Endothelial cell of umbilical vein (primary cell): ENCODE data around the gene PIP4K2C. TPM values are rescaled to one million over a fixed set of nuclear protein-coding genes. Genes with fewer than 3 reads are reported as not detected.

Experiments
- BruUV-seq: library from RNA; stranded (reverse); fragments of 400-500 nt; replicated peaks from 2 replicates; lab custom pipeline; 2021; lab: Mats Ljungman, UMichigan
- CTCF ChIA-PET: fragments of 300-600, 350-600 bp; sonication (Branson Sonifier 250); formaldehyde crosslinking; loops from one replicate; lab custom pipeline; 2021; ENCODE audit warnings: antibody characterized with exemption, inconsistent platforms; lab: Charles Lee
- POLR2A ChIA-PET: fragments of 300-600, 350-600 bp; sonication (Branson Sonifier 250); formaldehyde crosslinking; loops from one replicate; lab custom pipeline; 2021; ENCODE audit warnings: antibody characterized with exemption, inconsistent platforms; lab: Charles Lee
- DNase-seq: peaks from one replicate; pipeline ENCODE4 v3.0.0-alpha.2; 2011; ENCODE audit warnings: low read depth, low spot score
- FAIRE-seq: peaks from 2 replicates; lab custom pipeline; 2011; peaks lifted over from hg19 to GRCh38; lab: Jason Lieb, UNC
- H2AFZ ChIP-seq: 2 replicates; pipeline ENCODE4 v1.6.0; 2012; ENCODE audit warnings: low read depth, low read length, control low read depth, inconsistent platforms
- H3K27ac ChIP-seq: 2 replicates; pipeline ENCODE4 v1.5.1; 2011; ENCODE audit warnings: low read depth, mild to moderate bottlenecking, control low read depth, low read length, moderate library complexity; ENCODE audit not compliant: insufficient read depth
- H3K27me3 ChIP-seq, 2 experiments: 2 replicates each; pipeline versions ENCODE4 v1.6.0 to v1.6.1; 2011; ENCODE audit warnings: low read length in 2 of 2, mixed read lengths in 1 of 2; ENCODE audit not compliant: control insufficient read depth in 2 of 2, insufficient read depth in 2 of 2
- H3K36me3 ChIP-seq, 2 experiments: 2 replicates in 1 of 2; 3 replicates in 1 of 2; pipeline ENCODE4 v1.5.1; 2011; ENCODE audit warnings: low read length in 2 of 2, mild to moderate bottlenecking in 1 of 2, moderate library complexity in 1 of 2; ENCODE audit not compliant: control insufficient read depth in 2 of 2, insufficient read depth in 2 of 2; ENCODE audit errors: extremely low read depth in 1 of 2
- H3K4me1 ChIP-seq: 3 replicates; pipeline ENCODE4 v1.5.1; 2011; ENCODE audit warnings: mild to moderate bottlenecking, low read length; ENCODE audit not compliant: control insufficient read depth, insufficient read depth; ENCODE audit errors: extremely low read depth
- H3K4me2 ChIP-seq: 2 replicates; pipeline ENCODE4 v1.6.1; 2011; ENCODE audit warnings: low read length, control low read depth, mixed read lengths; ENCODE audit not compliant: insufficient read depth
- H3K4me3 ChIP-seq, 3 experiments: fragments of 200-600 bp in 1 of 3; sonication (generic), shearing (Covaris generic) in 1 of 3; replicated peaks in 1 of 3; 2 replicates each; pipeline ENCODE4 v1.5.1; 2011 to 2016; ENCODE audit warnings: control low read depth in 3 of 3, low read length in 3 of 3, mild to moderate bottlenecking in 2 of 3, inconsistent platforms in 1 of 3, low read depth in 1 of 3, moderate library complexity in 1 of 3; ENCODE audit not compliant: insufficient read depth in 1 of 3
- H3K79me2 ChIP-seq: 2 replicates; pipeline ENCODE4 v1.6.0; 2012; ENCODE audit warnings: low read length, inconsistent platforms; ENCODE audit not compliant: control insufficient read depth, insufficient read depth
- H3K9ac ChIP-seq: replicated peaks from 2 replicates; pipeline ENCODE3; 2011; ENCODE audit warnings: low read length, control low read depth; ENCODE audit not compliant: insufficient read depth; ENCODE audit errors: extremely low read depth
- H3K9me1 ChIP-seq: replicated peaks from 3 replicates; pipeline ENCODE4 v1.6.0; 2011; ENCODE audit warnings: mild to moderate bottlenecking, low read length; ENCODE audit not compliant: control insufficient read depth, insufficient read depth; ENCODE audit errors: extremely low read depth
- H3K9me3 ChIP-seq: replicated peaks from 2 replicates; pipeline ENCODE4 v1.5.1; 2012; ENCODE audit warnings: low read length, inconsistent platforms; ENCODE audit not compliant: control insufficient read depth, insufficient read depth
- H4K20me1 ChIP-seq: replicated peaks from 2 replicates; pipeline ENCODE3; 2011; ENCODE audit warnings: mild to moderate bottlenecking, low read length; ENCODE audit not compliant: control insufficient read depth, insufficient read depth; ENCODE audit errors: extremely low read depth
- EZH2 ChIP-seq: IDR thresholded peaks from 2 replicates; pipeline ENCODE4 v1.6.1; 2012; ENCODE audit warnings: borderline replicate concordance, low read depth, mild to moderate bottlenecking, moderate library complexity, low read length, inconsistent platforms; ENCODE audit not compliant: severe bottlenecking
- FOS ChIP-seq: IDR thresholded peaks from 2 replicates; pipeline ENCODE4 v1.6.1; 2011; ENCODE audit warnings: mild to moderate bottlenecking, low read length, moderate library complexity, borderline replicate concordance; ENCODE audit not compliant: insufficient read depth
- GATA2 ChIP-seq: IDR thresholded peaks from 2 replicates; pipeline ENCODE4 v1.7.0; 2011; ENCODE audit warnings: low read depth, mild to moderate bottlenecking, moderate library complexity, mixed read lengths, low read length; ENCODE audit not compliant: insufficient read length, insufficient read depth
- JUN ChIP-seq: IDR thresholded peaks from 2 replicates; pipeline ENCODE4 v1.6.1; 2011; ENCODE audit warnings: borderline replicate concordance, low read depth; ENCODE audit not compliant: insufficient read length, insufficient read depth
- MYC ChIP-seq: IDR thresholded peaks from one replicate; pipeline ENCODE4 v1.6.1; 2011; ENCODE audit warnings: mild to moderate bottlenecking, low read depth, low read length
- POLR2A ChIP-seq: IDR thresholded peaks from 2 replicates; pipeline ENCODE4 v1.6.1; 2012; ENCODE audit warnings: low read depth, mild to moderate bottlenecking, control low read depth, low read length
- POLR2AphosphoS5 ChIP-seq: IDR thresholded peaks from 2 replicates; pipeline ENCODE4 v1.6.1; 2012; ENCODE audit warnings: low read depth, mild to moderate bottlenecking, control low read depth, low read length, moderate library complexity; ENCODE audit not compliant: insufficient read depth
- dilution Hi-C: fragments of 300-500 bp; cut with MboI; formaldehyde crosslinking; loops from one replicate; pipeline ENCODE4 v1.15.0; 2019; ENCODE audit warnings: low sequenced_read_pairs; ENCODE audit not compliant: extremely low pct_ligation_motif_present
- intact Hi-C: fragments of 100-400 bp; cut with micrococcal nuclease; formaldehyde crosslinking; loops from one replicate; pipeline ENCODE4 v1.10.0; 2022
- polyA plus RNA-seq, 4 experiments: library from polyadenylated mRNA; depleted of rRNA in 3 of 4; stranded (reverse) in 3 of 4; unstranded in 1 of 4; fragments of >200 nt; gene quantifications; 2 replicates each; pipeline versions ENCODE4 v1.2.1 to v1.2.3, GENCODE V29; 2011 to 2012; ENCODE audit warnings: missing spikeins in 1 of 4
- total RNA-seq: library from RNA; stranded (reverse); gene quantifications from 2 replicates; pipeline ENCODE4 v1.2.3, GENCODE V29; 2021
- TF ChIP-seq, protein P1 (sequence below), 2 donors: IDR thresholded peaks; 1 replicate in 1 of 2; 2 replicates in 1 of 2; pipeline ENCODE4 v1.5.1; 2011; ENCODE audit warnings: low read length in 2 of 2, mild to moderate bottlenecking in 2 of 2, moderate library complexity in 2 of 2, control low read depth in 1 of 2, inconsistent platforms in 1 of 2, low read depth in 1 of 2; ENCODE audit not compliant: insufficient read depth in 1 of 2; ENCODE audit errors: extremely low read depth in 1 of 2

Gene PIP4K2C
- total and polyA plus RNA-seq, 2 donors (not counting 3 experiments of a cell fraction or from before 2014, with no cell fraction given): 10.5 to 11.5 TPM

DNA sequence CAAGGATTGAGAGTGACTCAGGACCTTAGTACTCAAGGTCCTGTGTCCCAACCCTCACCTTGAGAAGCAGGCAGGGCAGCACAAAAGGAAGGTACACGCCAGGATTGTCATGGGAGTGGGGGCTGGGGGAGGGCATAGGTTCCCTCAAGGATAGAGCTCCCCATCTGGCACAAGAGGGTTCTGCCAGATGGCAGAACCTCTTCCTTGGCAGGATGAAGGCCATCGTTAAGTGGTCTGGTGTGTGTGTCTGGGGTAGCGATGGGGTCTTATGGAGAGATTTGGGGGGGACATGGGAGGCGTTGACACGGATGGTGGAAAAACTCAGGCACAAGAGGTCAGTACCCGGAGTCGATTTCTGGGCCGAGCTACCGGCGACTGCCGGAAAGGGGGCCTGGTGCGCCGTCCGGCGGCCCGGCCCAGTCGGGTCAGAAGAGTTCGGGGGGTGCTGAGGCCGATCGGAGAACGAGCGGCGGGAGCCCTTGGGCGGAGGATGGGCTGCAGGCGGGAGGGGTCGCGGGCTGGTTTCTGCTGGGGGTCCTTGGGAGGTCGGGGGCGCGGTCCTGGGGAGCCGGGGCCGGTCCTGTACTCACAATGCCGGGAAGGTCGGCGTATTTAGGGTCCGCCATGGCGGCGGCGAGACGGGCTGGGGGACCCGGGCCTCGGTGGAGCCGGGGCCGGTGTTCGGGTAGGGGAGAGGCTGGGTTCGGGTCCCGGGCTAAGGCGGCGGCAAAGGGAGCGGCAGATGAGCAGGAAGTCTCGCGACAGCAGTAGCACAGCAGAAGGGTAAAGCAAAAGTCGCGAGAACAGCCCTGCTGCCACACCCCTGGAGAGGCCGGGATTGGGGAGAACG, 44.3 kb upstream of the PIP4K2C start, which contains the start of gene DCTN2:
TSS of gene DCTN2 (minus strand) at position 755 of the 850 bp plus-strand sequence. CDS start at position 626, 129 bp downstream.
- FAIRE-seq: peak; percentile 83
- DNase-seq: peak; percentile 96
- H3K79me2 ChIP-seq: peaks cover 25% of the 10 kb centered on the region
- H3K9ac ChIP-seq: peak within 1 kb of the TSS; percentile 96
- H3K4me1 ChIP-seq: peaks cover 18% of the 10 kb centered on the region
- peak within 1 kb of the TSS; percentile 80 for H3K4me2 ChIP-seq
- peak within 1 kb of the TSS; percentile 80 to 94 (median 82) for H3K4me3 ChIP-seq
- H2AFZ ChIP-seq: peak within 1 kb of the TSS; percentile 49
- intact Hi-C loops: loop anchor here (1.0 to 5.0 kb wide), 3 partner anchors 26 to 146 kb away; partner anchors contain the start of genes DDIT3, MARS1 and OS9
- ChIA-PET CTCF (interaction anchor here (0.8 to 2.2 kb wide), 7 partner anchors 9 to 88 kb away, joined by 3 to 12 read pairs (median 4); partner anchors contain the start of gene B4GALNT1), POLR2A (interaction anchor here (1.0 kb wide), 1 partner anchor 23 kb away, joined by 8 read pairs; no protein-coding TSS in a partner anchor)
- H3K9me1 ChIP-seq: no peaks in the 10 kb centered on the region
- BruUV-seq: TSS peak; percentile 45
- H3K36me3 ChIP-seq: no peaks in the 10 kb centered on the region
- H3K27ac ChIP-seq: peak within 1 kb of the TSS; percentile 77
- no peaks in the 10 kb centered on the region for H4K20me1 ChIP-seq
- dilution Hi-C loops: no loop called here
- H3K27me3 ChIP-seq: peaks cover 27 to 37% of the 10 kb centered on the region in 2 experiments
- TF ChIP-seq FOS (no peak), POLR2AphosphoS5 (peak; percentile 67), POLR2A (no peak), EZH2 (no peak), JUN (no peak), GATA2 (no peak), MYC (no peak)
- TF ChIP-seq, protein P1, sequence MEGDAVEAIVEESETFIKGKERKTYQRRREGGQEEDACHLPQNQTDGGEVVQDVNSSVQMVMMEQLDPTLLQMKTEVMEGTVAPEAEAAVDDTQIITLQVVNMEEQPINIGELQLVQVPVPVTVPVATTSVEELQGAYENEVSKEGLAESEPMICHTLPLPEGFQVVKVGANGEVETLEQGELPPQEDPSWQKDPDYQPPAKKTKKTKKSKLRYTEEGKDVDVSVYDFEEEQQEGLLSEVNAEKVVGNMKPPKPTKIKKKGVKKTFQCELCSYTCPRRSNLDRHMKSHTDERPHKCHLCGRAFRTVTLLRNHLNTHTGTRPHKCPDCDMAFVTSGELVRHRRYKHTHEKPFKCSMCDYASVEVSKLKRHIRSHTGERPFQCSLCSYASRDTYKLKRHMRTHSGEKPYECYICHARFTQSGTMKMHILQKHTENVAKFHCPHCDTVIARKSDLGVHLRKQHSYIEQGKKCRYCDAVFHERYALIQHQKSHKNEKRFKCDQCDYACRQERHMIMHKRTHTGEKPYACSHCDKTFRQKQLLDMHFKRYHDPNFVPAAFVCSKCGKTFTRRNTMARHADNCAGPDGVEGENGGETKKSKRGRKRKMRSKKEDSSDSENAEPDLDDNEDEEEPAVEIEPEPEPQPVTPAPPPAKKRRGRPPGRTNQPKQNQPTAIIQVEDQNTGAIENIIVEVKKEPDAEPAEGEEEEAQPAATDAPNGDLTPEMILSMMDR (IDR thresholded peaks at IDR 0.05; ENCODE audit: extremely low read depth in 1 of 2, insufficient read depth in 1 of 2, low read depth in 1 of 2, low read length in 2 of 2): no peak
- H3K9me3 ChIP-seq: no peaks in the 10 kb centered on the region
